ENCODE results near the gene TPT1.

The TPT1 gene

GRCh38 chr13:45310341-45311131, 30.4 kb downstream of the TPT1 start:
- Histone ChIP-seq H3K36me3 (ENCODE audit: control insufficient read depth in 2 of 2, insufficient read depth in 1 of 2, low read length in 2 of 2) (no peaks in the 10 kb centered on the region), H3K27ac (ENCODE audit: extremely low read depth, low read depth, low read length) (no peak overlapping the region), H3K4me1 (ENCODE audit: control insufficient read depth, insufficient read depth, low read length) (no peaks in the 10 kb centered on the region; the same call in 1 of the 2 replicates), H3K4me3 (ENCODE audit: low read depth, low read length) (no peak overlapping the region), H3K9me3 (ENCODE audit: control insufficient read depth, insufficient read depth, low read depth, low read length) (no peaks in the 10 kb centered on the region)
- TF ChIP-seq ZNF214 (tag by site-specific recombination; IDR thresholded peaks at IDR 0.05; ENCODE audit: borderline replicate concordance) = no peak
- peak; percentile 33; the same call in 1 of the 2 replicates for TF ChIP-seq ZNF2 (tag by site-specific recombination; IDR thresholded peaks at IDR 0.05)
- TF ChIP-seq TCF7L2 (IDR thresholded peaks at IDR 0.05; ENCODE audit: borderline replicate concordance, low read depth, low read length) = no peak
- TF ChIP-seq, protein P1, sequence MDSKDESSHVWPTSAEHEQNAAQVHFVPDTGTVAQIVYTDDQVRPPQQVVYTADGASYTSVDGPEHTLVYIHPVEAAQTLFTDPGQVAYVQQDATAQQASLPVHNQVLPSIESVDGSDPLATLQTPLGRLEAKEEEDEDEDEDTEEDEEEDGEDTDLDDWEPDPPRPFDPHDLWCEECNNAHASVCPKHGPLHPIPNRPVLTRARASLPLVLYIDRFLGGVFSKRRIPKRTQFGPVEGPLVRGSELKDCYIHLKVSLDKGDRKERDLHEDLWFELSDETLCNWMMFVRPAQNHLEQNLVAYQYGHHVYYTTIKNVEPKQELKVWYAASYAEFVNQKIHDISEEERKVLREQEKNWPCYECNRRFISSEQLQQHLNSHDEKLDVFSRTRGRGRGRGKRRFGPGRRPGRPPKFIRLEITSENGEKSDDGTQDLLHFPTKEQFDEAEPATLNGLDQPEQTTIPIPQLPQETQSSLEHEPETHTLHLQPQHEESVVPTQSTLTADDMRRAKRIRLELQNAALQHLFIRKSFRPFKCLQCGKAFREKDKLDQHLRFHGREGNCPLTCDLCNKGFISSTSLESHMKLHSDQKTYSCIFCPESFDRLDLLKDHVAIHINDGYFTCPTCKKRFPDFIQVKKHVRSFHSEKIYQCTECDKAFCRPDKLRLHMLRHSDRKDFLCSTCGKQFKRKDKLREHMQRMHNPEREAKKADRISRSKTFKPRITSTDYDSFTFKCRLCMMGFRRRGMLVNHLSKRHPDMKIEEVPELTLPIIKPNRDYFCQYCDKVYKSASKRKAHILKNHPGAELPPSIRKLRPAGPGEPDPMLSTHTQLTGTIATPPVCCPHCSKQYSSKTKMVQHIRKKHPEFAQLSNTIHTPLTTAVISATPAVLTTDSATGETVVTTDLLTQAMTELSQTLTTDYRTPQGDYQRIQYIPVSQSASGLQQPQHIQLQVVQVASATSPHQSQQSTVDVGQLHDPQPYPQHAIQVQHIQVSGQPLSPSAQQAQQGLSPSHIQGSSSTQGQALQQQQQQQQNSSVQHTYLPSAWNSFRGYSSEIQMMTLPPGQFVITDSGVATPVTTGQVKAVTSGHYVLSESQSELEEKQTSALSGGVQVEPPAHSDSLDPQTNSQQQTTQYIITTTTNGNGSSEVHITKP (tag by site-specific recombination; IDR thresholded peaks at IDR 0.05) = peak; percentile 86
- POLR2A ChIA-PET = interaction anchor here (0.6 kb wide), 1 partner anchor 302 kb away, joined by 3 read pairs; no protein-coding TSS in a partner anchor
- CTCF ChIA-PET = interaction anchor here (0.5 to 5.2 kb wide), 8 partner anchors 23 to 842 kb away, joined by 3 to 62 read pairs (median 3); no protein-coding TSS in a partner anchor

DNA sequence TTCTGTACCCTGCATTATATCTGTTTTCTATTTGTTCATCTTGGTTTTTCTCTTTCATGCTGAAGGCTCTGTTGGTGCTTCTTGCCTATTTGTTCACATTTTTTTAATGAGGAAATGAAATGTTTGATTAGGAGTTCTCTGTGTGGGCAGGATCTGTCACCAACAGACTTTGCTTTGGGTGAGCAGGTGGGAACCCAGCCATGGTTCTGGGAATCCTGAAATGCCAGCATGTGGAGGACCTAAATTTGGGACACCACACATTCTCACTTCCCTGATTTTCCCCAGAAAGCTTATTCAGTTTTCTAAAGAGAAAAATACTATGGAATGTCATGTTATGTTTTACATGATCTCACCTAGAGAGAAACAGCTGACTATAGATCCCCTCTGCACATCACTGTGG, 34.0 kb downstream of the TPT1 start:
- POLR2A ChIA-PET = no interaction called here
- TF ChIP-seq, protein P2, sequence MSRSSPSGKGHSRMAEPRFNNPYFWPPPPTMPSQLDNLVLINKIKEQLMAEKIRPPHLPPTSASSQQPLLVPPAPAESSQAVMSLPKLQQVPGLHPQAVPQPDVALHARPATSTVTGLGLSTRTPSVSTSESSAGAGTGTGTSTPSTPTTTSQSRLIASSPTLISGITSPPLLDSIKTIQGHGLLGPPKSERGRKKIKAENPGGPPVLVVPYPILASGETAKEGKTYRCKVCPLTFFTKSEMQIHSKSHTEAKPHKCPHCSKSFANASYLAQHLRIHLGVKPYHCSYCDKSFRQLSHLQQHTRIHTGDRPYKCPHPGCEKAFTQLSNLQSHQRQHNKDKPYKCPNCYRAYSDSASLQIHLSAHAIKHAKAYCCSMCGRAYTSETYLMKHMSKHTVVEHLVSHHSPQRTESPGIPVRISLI (tag by site-specific recombination; IDR thresholded peaks at IDR 0.05) = no peak
- no peak for TF ChIP-seq ZNF280C (tag by site-specific recombination; IDR thresholded peaks at IDR 0.05)
- no peak for TF ChIP-seq SP3 (tag by site-specific recombination; IDR thresholded peaks at IDR 0.05)
- TF ChIP-seq MZF1 (tag by site-specific recombination; IDR thresholded peaks at IDR 0.05; ENCODE audit: borderline replicate concordance) = no peak
- TF ChIP-seq ZNF324 (tag by site-specific recombination; IDR thresholded peaks at IDR 0.05) = no peak
- TF ChIP-seq ZFP69B (tag by site-specific recombination; IDR thresholded peaks at IDR 0.05) = no peak
- TF ChIP-seq ZNF548 (tag by site-specific recombination; IDR thresholded peaks at IDR 0.05) = no peak
- Histone ChIP-seq H3K9me3 (ENCODE audit: control insufficient read depth, insufficient read depth, low read depth, low read length) (no peaks in the 10 kb centered on the region), H3K27ac (ENCODE audit: extremely low read depth, low read depth, low read length) (no peak overlapping the region), H3K36me3 (ENCODE audit: control insufficient read depth in 2 of 2, insufficient read depth in 1 of 2, low read length in 2 of 2) (no peaks in the 10 kb centered on the region), H3K4me1 (ENCODE audit: control insufficient read depth, insufficient read depth, low read length) (no peaks in the 10 kb centered on the region; the same call in 1 of the 2 replicates), H3K4me3 (ENCODE audit: low read depth, low read length) (no peak overlapping the region)
- CTCF ChIA-PET = interaction anchor here (0.8 to 5.2 kb wide), 3 partner anchors 12 to 265 kb away, joined by 4 to 62 read pairs (median 5); no protein-coding TSS in a partner anchor

GRCh38 chr13:45305079-45305478, 35.9 kb downstream of the TPT1 start:
- Histone ChIP-seq H3K27ac (ENCODE audit: extremely low read depth, low read depth, low read length) (no peak overlapping the region), H3K9me3 (ENCODE audit: control insufficient read depth, insufficient read depth, low read depth, low read length) (no peaks in the 10 kb centered on the region), H3K36me3 (ENCODE audit: control insufficient read depth in 2 of 2, insufficient read depth in 1 of 2, low read length in 2 of 2) (no peaks in the 10 kb centered on the region), H3K4me1 (ENCODE audit: control insufficient read depth, insufficient read depth, low read length) (no peaks in the 10 kb centered on the region; the same call in 1 of the 2 replicates), H3K4me3 (ENCODE audit: low read depth, low read length) (no peak overlapping the region)
- ChIA-PET POLR2A (no interaction called here), CTCF (no interaction called here)
- no peak for TF ChIP-seq ZNF157 (tag by site-specific recombination; IDR thresholded peaks at IDR 0.05)
- no peak for TF ChIP-seq ZNF830 (tag by site-specific recombination; IDR thresholded peaks at IDR 0.05; ENCODE audit: low read depth)
- no peak for TF ChIP-seq ZNF302 (tag by site-specific recombination; IDR thresholded peaks at IDR 0.05; ENCODE audit: low read depth)
- TF ChIP-seq WT1 (tag by site-specific recombination; IDR thresholded peaks at IDR 0.05) = no peak
- no peak for TF ChIP-seq ZNF391 (tag by site-specific recombination; IDR thresholded peaks at IDR 0.05; ENCODE audit: borderline replicate concordance, low read depth)
- no peak for TF ChIP-seq ZNF501 (tag by site-specific recombination; IDR thresholded peaks at IDR 0.05)
- TF ChIP-seq ZNF518A (tag by site-specific recombination; conservative IDR thresholded peaks at IDR 0.05; ENCODE audit: low read depth) = no peak
- no peak for TF ChIP-seq TCF7L2 (IDR thresholded peaks at IDR 0.05; ENCODE audit: borderline replicate concordance, low read depth, low read length)
